ENCODE results near the gene EPHA2. TPM values are rescaled to one million over a fixed set of nuclear protein-coding genes. Genes with fewer than 3 reads are reported as not detected.
A peak's percentile ranks its signal among the peaks of the same experiment; 100 is the strongest.

Gene EPHA2
- total and polyA plus RNA-seq, 12 donors = 7.8 to 25.1 (median 11.3) TPM

GRCh38 chr1:16087733-16088132 is 68.1 kb downstream of the EPHA2 start:
- no peak for TF ChIP-seq CTCF (IDR thresholded peaks at IDR 0.05)
- Histone ChIP-seq H3K27me3 (no peaks in the 10 kb centered on the region), H3K27ac (peak overlapping the region in 5 of 10 donors; percentile 19 to 62 (median 39)), H3K36me3 (no peaks in the 10 kb centered on the region), H3K4me3 (no peak overlapping the region), H3K9me3 (no peaks in the 10 kb centered on the region), H3K4me1 (peaks cover 5 to 50% (median 14%) of the 10 kb centered on the region in 9 donors)
- DNase-seq = no peak
- no peak for ATAC-seq
- WGBS, 2 donors = 72 to 84% methylated on average over 6 to 7 of the region's 7 CpGs
- intact Hi-C loops (cut with DNase I) = loop anchor here in 2 of 10 donors (5.0 to 10.0 kb wide), 2 partner anchors 45 to 47 kb away; no protein-coding TSS in a partner anchor

GRCh38 chr1:16085522-16085921 is 70.3 kb downstream of the EPHA2 start:
- no peaks in the 10 kb centered on the region for H3K27me3 ChIP-seq
- TF ChIP-seq CTCF (IDR thresholded peaks at IDR 0.05) = no peak
- ATAC-seq (no peak), DNase-seq (no peak)
- H3K36me3 ChIP-seq = no peaks in the 10 kb centered on the region
- no peaks in the 10 kb centered on the region for H3K9me3 ChIP-seq
- intact Hi-C loops (cut with DNase I) = loop anchor here in 2 of 10 donors (5.0 to 10.0 kb wide), 2 partner anchors 47 to 49 kb away; no protein-coding TSS in a partner anchor
- H3K4me1 ChIP-seq = peaks cover 5 to 64% (median 23%) of the 10 kb centered on the region in 9 donors
- WGBS, 2 donors = 61% methylated on average over 6 of the region's 6 CpGs
- no peak overlapping the region for H3K4me3 ChIP-seq
- H3K27ac ChIP-seq = peak overlapping the region in 4 of 10 donors; percentile 9 to 44 (median 38)

- DNase-seq (no peak), ATAC-seq (no peak)
- Histone ChIP-seq H3K4me1 (peaks cover 8 to 65% (median 28%) of the 10 kb centered on the region in 9 donors), H3K9me3 (no peaks in the 10 kb centered on the region), H3K27ac (peak overlapping the region in 1 of 10 donors; percentile 54), H3K36me3 (no peaks in the 10 kb centered on the region), H3K4me3 (no peak overlapping the region), H3K27me3 (no peaks in the 10 kb centered on the region)
- TF ChIP-seq CTCF (IDR thresholded peaks at IDR 0.05) = no peak
- intact Hi-C loops (cut with DNase I) = loop anchor here in 8 of 10 donors (2.0 to 10.0 kb wide), 9 partner anchors 44 to 279 kb away; partner anchors contain the start of gene CPLANE2 (in 1 of the 8)
- 88 to 95% methylated on average over 5 of the region's 5 CpGs for WGBS, 2 donors
Measured at GRCh38 chr1:16083486-16083885, 72.4 kb downstream of the EPHA2 start.

- ATAC-seq = peak; percentile 31 to 64 (median 46)
- H3K4me1 ChIP-seq = peaks cover 5 to 55% (median 22%) of the 10 kb centered on the region in 9 donors
- DNase-seq = peak; percentile 57 to 78
- no peaks in the 10 kb centered on the region for H3K27me3 ChIP-seq
- WGBS, 2 donors = 71% methylated on average over 9 of the region's 9 CpGs
- no peaks in the 10 kb centered on the region for H3K36me3 ChIP-seq
- H3K9me3 ChIP-seq = no peaks in the 10 kb centered on the region
- intact Hi-C loops (cut with DNase I) = loop anchor here in 8 of 10 donors (2.0 to 10.0 kb wide), 9 partner anchors 45 to 280 kb away; partner anchors contain the start of gene CPLANE2 (in 1 of the 8)
- H3K27ac ChIP-seq = peak overlapping the region in 6 of 10 donors; percentile 9 to 54 (median 28)
- no peak overlapping the region for H3K4me3 ChIP-seq
- TF ChIP-seq CTCF (IDR thresholded peaks at IDR 0.05) = peak; percentile 71 to 93 (median 92)
Measured at GRCh38 chr1:16082283-16083038, 73.4 kb downstream of the EPHA2 start.

All from heart right ventricle (tissue), 16 donors.